GM12801 (cell line): ENCODE data around the gene TEX51.

ENCODE experiments used
- CTCF ChIP-seq: IDR thresholded peaks from one replicate; pipeline ENCODE4 v1.5.1; 2011; ENCODE audit warnings: control low read depth; ENCODE audit not compliant: insufficient read length; ENCODE audit errors: extremely low read depth

The TEX51 gene

GRCh38 chr2:126901459-126901858 lies 2.8 kb downstream of the TEX51 start:
- no peak for TF ChIP-seq CTCF

- no peak for TF ChIP-seq CTCF
Measured at GRCh38 chr2:126902152-126902835, 3.6 kb downstream of the TEX51 start.

- TF ChIP-seq CTCF = no peak
Measured at GRCh38 chr2:126902859-126903258, 4.2 kb downstream of the TEX51 start.

- TF ChIP-seq CTCF = no peak
Measured at GRCh38 chr2:126905991-126906390, 7.3 kb downstream of the TEX51 start.

- no peak for TF ChIP-seq CTCF
Measured at GRCh38 chr2:126906781-126907180, 8.1 kb downstream of the TEX51 start.

GRCh38 chr2:126907671-126908070 lies 9.0 kb downstream of the TEX51 start:
- TF ChIP-seq CTCF = no peak

- TF ChIP-seq CTCF = no peak
Measured at GRCh38 chr2:126908721-126909177, 10.1 kb downstream of the TEX51 start.
